ENCODE results near the gene SS18L1.

The SS18L1 gene

DNA sequence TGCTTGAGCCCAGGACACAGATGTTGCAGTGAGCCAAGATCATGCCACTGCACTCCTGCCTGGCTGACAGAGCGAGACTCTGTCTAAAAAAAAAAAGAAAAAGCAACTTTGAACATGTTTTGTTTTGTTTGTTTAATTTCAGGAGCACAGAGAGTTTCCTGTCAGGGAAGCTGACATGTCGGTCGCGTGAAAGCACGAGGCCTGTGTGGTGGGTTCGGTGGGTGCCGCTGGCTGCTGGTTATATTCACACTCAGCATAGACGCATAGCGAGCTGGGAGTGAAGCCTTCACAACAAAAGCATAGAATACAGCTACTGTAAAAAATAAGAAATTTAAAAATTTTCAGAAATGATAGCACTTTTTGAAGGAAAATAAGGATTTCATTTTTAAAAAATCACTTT, 53.7 kb downstream of the SS18L1 start:
- H3K4me3 ChIP-seq (ENCODE audit: low read depth, low read length): no peak overlapping the region
- TF ChIP-seq, protein P1, sequence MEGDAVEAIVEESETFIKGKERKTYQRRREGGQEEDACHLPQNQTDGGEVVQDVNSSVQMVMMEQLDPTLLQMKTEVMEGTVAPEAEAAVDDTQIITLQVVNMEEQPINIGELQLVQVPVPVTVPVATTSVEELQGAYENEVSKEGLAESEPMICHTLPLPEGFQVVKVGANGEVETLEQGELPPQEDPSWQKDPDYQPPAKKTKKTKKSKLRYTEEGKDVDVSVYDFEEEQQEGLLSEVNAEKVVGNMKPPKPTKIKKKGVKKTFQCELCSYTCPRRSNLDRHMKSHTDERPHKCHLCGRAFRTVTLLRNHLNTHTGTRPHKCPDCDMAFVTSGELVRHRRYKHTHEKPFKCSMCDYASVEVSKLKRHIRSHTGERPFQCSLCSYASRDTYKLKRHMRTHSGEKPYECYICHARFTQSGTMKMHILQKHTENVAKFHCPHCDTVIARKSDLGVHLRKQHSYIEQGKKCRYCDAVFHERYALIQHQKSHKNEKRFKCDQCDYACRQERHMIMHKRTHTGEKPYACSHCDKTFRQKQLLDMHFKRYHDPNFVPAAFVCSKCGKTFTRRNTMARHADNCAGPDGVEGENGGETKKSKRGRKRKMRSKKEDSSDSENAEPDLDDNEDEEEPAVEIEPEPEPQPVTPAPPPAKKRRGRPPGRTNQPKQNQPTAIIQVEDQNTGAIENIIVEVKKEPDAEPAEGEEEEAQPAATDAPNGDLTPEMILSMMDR (IDR thresholded peaks at IDR 0.05; ENCODE audit: borderline replicate concordance, insufficient read depth, low read depth, low read length): no peak

- H3K4me3 ChIP-seq (ENCODE audit: low read depth, low read length): no peak overlapping the region
- TF ChIP-seq, protein P1 (IDR thresholded peaks at IDR 0.05; ENCODE audit: borderline replicate concordance, insufficient read depth, low read depth, low read length): no peak
These were observed 54.2 kb downstream of the SS18L1 start for GRCh38 chr20:62197801-62198200.

DNA sequence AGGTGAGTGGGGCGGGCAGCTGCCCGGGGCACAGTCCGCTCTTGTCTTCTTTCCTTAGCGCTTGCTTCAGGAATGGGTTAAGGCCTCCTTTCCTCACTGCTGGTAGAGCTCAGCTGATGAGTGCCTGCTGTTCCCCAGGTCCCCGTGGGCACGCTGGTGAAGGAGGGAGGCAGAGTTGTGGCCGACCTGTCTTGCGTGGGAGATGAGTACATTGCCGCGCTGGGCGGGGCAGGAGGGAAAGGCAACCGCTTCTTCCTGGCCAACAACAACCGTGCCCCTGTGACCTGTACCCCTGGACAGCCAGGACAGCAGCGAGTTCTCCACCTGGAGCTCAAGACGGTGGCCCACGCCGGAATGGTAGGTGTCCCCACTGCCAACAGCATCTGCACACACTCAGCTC, 54.9 kb downstream of the SS18L1 start:
- H3K4me3 ChIP-seq (ENCODE audit: low read depth, low read length): no peak overlapping the region
- TF ChIP-seq, protein P1 (IDR thresholded peaks at IDR 0.05; ENCODE audit: borderline replicate concordance, insufficient read depth, low read depth, low read length): no peak

- no peak overlapping the region for H3K4me3 ChIP-seq (ENCODE audit: low read depth, low read length)
- TF ChIP-seq, protein P1 (IDR thresholded peaks at IDR 0.05; ENCODE audit: borderline replicate concordance, insufficient read depth, low read depth, low read length): no peak
These were observed 55.4 kb downstream of the SS18L1 start for GRCh38 chr20:62198931-62199330.

DNA sequence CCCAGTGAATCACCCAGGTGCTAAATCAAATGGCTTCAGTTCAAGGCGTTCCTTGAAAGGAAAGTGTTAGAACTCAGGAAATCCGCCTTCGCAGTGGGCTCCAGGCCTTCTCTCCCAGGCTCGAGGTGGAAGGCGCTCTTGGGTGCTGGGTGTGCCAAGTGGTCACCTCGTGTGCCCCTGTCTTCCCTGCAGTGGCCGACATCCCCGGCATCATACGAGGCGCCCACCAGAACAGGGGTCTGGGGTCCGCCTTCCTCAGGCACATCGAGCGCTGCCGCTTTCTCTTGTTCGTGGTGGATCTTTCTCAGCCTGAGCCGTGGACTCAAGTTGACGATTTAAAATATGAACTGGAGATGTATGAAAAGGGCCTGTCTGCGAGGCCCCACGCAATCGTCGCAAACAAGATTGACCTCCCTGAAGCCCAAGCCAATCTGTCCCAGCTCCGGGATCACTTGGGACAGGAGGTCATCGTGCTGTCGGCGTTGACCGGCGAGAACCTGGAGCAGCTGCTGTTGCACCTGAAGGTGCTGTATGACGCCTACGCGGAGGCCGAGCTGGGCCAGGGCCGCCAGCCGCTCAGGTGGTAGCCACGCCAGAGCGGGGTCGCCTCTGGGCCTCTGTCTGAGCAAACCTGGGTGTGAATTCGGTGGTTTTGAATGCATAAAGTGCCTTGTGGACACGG, 57.1 kb downstream of the SS18L1 start:
- TF ChIP-seq, protein P1 (IDR thresholded peaks at IDR 0.05; ENCODE audit: borderline replicate concordance, insufficient read depth, low read depth, low read length): no peak
- H3K4me3 ChIP-seq (ENCODE audit: low read depth, low read length): no peak overlapping the region

GRCh38 chr20:62201173-62202082, 57.9 kb downstream of the SS18L1 start:
- TF ChIP-seq, protein P1 (IDR thresholded peaks at IDR 0.05; ENCODE audit: borderline replicate concordance, insufficient read depth, low read depth, low read length): no peak
- no peak overlapping the region for H3K4me3 ChIP-seq (ENCODE audit: low read depth, low read length)

GRCh38 chr20:62202083-62202395, 58.5 kb downstream of the SS18L1 start:
- TF ChIP-seq, protein P1 (IDR thresholded peaks at IDR 0.05; ENCODE audit: borderline replicate concordance, insufficient read depth, low read depth, low read length): no peak
- H3K4me3 ChIP-seq (ENCODE audit: low read depth, low read length): no peak overlapping the region

Data from GM12875 (cell line).